Neural progenitor cell (in vitro differentiated cells): ENCODE data around the gene EXOC4.

Source experiments
- CTCF ChIP-seq: fragments of 200-600 bp; sonication (generic); IDR thresholded peaks from 2 replicates; pipeline ENCODE4 v1.5.1; 2017; ENCODE audit warnings: antibody characterized with exemption, mild to moderate bottlenecking
- EZH2 ChIP-seq: fragments of 200-600 bp; sonication (generic); IDR thresholded peaks from 2 replicates; pipeline ENCODE4 v1.6.1; 2017; ENCODE audit warnings: antibody characterized with exemption, mild to moderate bottlenecking, moderate library complexity

GRCh38 chr7:134028853-134029252 is 776.0 kb downstream of the EXOC4 start:
- no peak for TF ChIP-seq EZH2
- no peak for TF ChIP-seq CTCF
